Stimulated activated CD8-positive, alpha-beta memory T cell treated with anti-CD3 and anti-CD28 coated beads, Interleukin-4, amount 100 ng/mL, for 48 hours (primary cell): ENCODE results near the gene NPM3.

Experiments
- DNase-seq: peaks from one replicate; pipeline ENCODE4 v3.0.0-alpha.2; 2020

Gene NPM3

GRCh38 chr10:101749047-101750016 lies 33.9 kb downstream of the NPM3 start:
- no peak for DNase-seq

- DNase-seq: no peak
Observed at GRCh38 chr10:101748496-101748895, 34.8 kb downstream of the NPM3 start.

GRCh38 chr10:101745074-101745696 lies 38.1 kb downstream of the NPM3 start:
- no peak for DNase-seq

- DNase-seq: no peak
Observed at GRCh38 chr10:101744267-101744666, 39.0 kb downstream of the NPM3 start.

- no peak for DNase-seq
Observed at GRCh38 chr10:101741938-101742337, 41.3 kb downstream of the NPM3 start.

GRCh38 chr10:101736666-101737065 lies 46.6 kb downstream of the NPM3 start:
- DNase-seq: no peak

GRCh38 chr10:101732096-101732495 lies 51.1 kb downstream of the NPM3 start:
- DNase-seq: no peak
